GM12878 (cell line): ENCODE results near the gene MEX3C. TPM values are rescaled to one million over a fixed set of nuclear protein-coding genes. Genes with fewer than 3 reads are reported as not detected.

Source experiments
- CBX3 ChIP-seq: fragments of 200-600 bp; sonication (generic); IDR thresholded peaks from 2 replicates; pipeline ENCODE4 v1.6.1; 2016; ENCODE audit warnings: low read depth, borderline replicate concordance
- GABPA ChIP-seq: IDR thresholded peaks from 2 replicates; pipeline ENCODE4 v1.6.1; 2014; ENCODE audit warnings: antibody characterized with exemption, low read depth, mild to moderate bottlenecking, inconsistent platforms
- IRF4 ChIP-seq: IDR thresholded peaks from 2 replicates; pipeline ENCODE4 v1.6.1; 2011; ENCODE audit warnings: low read depth, low read length
- MTA3 ChIP-seq: IDR thresholded peaks from 2 replicates; pipeline ENCODE4 v1.6.1; 2012; ENCODE audit warnings: low read length, inconsistent platforms, borderline replicate concordance
- POU2F2 ChIP-seq: IDR thresholded peaks from 3 replicates; pipeline ENCODE4 v1.6.1; 2011; ENCODE audit warnings: low read depth, mild to moderate bottlenecking, low read length, borderline replicate concordance
- SP1 ChIP-seq: IDR thresholded peaks from one replicate; pipeline ENCODE4 v1.6.1; 2011; ENCODE audit warnings: low read depth, low read length
- SPI1 ChIP-seq: IDR thresholded peaks from 2 replicates; pipeline ENCODE4 v1.6.1; 2011; ENCODE audit warnings: low read depth, mild to moderate bottlenecking, low read length, moderate library complexity, borderline replicate concordance; ENCODE audit not compliant: insufficient read depth
- STAT3 ChIP-seq: IDR thresholded peaks from 2 replicates; pipeline ENCODE4 v1.6.1; 2011; ENCODE audit warnings: low read depth, low read length, improper control_type of control experiment
- TBL1XR1 ChIP-seq: IDR thresholded peaks from 2 replicates; pipeline ENCODE4 v1.6.1; 2012; ENCODE audit warnings: low read depth, low read length, improper control_type of control experiment
- TCF12 ChIP-seq: IDR thresholded peaks from 2 replicates; pipeline ENCODE4 v1.6.1; 2011; ENCODE audit warnings: low read depth, mild to moderate bottlenecking, low read length
- YBX1 ChIP-seq: fragments of 450-650 bp; IDR thresholded peaks from 2 replicates; pipeline ENCODE4 v1.6.1; 2016; ENCODE audit warnings: antibody characterized with exemption
- ZNF217 ChIP-seq: fragments of 450-650 bp; IDR thresholded peaks from 2 replicates; pipeline ENCODE4 v1.6.1; 2017; ENCODE audit warnings: antibody characterized with exemption, mild to moderate bottlenecking
- polyA plus RNA-seq, 11 experiments: library from polyadenylated mRNA; depleted of rRNA in 4 of 11; unstranded in 6 of 11; stranded (reverse) in 5 of 11; fragments of >200 nt; fragmentation: Nextera tagmentation in 4 of 11; fragmentation: Illumina TruSeq in 1 of 11; extraction: Ambion mirVana in 4 of 11; extraction: Trizol in 1 of 11; gene quantifications; 1 replicate in 1 of 11; 2 replicates in 10 of 11; pipeline versions ENCODE4 v1.2.1 to v1.2.3, GENCODE V29; 2011 to 2016; ENCODE audit warnings: inconsistent platforms in 2 of 11, missing spikeins in 2 of 11, low read depth in 1 of 11
- total RNA-seq, 4 experiments: library from RNA; depleted of rRNA in 3 of 4; stranded (reverse); fragments of >200 nt in 3 of 4; fragmentation: Illumina TruSeq in 1 of 4; extraction: Trizol in 1 of 4; gene quantifications; 2 replicates each; pipeline versions ENCODE4 v1.2.1 to v1.2.3, GENCODE V29; 2013 to 2021
- TF ChIP-seq, protein P1 (sequence below): fragments of 450-650 bp; IDR thresholded peaks from 2 replicates; pipeline ENCODE4 v1.6.1; 2017; ENCODE audit warnings: mild to moderate bottlenecking
- TF ChIP-seq, protein P2 (sequence below): IDR thresholded peaks from 2 replicates; pipeline ENCODE4 v1.6.1; 2012; ENCODE audit warnings: low read depth, low read length, improper control_type of control experiment

The MEX3C gene
- total and polyA plus RNA-seq, 10 of the 15 experiments (the other 5 are each of a cell fraction or from before 2014, with no cell fraction given), result 6.7 to 48.8 (median 21.3) TPM

DNA sequence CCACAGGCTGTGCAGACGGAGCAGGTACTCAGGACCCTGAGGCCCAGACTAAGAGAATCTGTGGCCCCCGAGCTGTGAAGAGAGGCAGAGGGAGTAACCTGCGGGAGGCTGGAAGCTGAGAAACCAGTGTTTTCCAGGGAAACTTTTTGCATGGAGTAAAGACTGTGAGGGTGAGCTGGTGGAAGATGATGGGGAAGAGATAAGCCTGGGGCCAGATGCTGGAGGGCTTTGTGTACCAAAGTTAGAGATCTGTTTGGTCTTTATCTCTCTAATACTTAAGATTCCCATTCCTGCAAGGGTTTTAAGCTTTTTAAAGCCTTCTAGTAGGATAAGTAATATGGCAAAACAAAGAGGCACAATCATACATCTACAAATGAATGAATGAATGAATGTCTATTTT is 43.7 kb upstream of the MEX3C start (continued):
- TF ChIP-seq, protein P1, sequence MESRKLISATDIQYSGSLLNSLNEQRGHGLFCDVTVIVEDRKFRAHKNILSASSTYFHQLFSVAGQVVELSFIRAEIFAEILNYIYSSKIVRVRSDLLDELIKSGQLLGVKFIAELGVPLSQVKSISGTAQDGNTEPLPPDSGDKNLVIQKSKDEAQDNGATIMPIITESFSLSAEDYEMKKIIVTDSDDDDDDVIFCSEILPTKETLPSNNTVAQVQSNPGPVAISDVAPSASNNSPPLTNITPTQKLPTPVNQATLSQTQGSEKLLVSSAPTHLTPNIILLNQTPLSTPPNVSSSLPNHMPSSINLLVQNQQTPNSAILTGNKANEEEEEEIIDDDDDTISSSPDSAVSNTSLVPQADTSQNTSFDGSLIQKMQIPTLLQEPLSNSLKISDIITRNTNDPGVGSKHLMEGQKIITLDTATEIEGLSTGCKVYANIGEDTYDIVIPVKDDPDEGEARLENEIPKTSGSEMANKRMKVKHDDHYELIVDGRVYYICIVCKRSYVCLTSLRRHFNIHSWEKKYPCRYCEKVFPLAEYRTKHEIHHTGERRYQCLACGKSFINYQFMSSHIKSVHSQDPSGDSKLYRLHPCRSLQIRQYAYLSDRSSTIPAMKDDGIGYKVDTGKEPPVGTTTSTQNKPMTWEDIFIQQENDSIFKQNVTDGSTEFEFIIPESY, result no peak
- no peak for TF ChIP-seq IRF4
- TF ChIP-seq SPI1, result no peak
- no peak for TF ChIP-seq YBX1
- TF ChIP-seq SP1, result no peak
- TF ChIP-seq POU2F2, result no peak
- TF ChIP-seq, protein P2, sequence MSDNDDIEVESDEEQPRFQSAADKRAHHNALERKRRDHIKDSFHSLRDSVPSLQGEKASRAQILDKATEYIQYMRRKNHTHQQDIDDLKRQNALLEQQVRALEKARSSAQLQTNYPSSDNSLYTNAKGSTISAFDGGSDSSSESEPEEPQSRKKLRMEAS, result no peak
- no peak for TF ChIP-seq TCF12
- no peak for TF ChIP-seq CBX3
- no peak for TF ChIP-seq ZNF217
- no peak for TF ChIP-seq MTA3
- no peak for TF ChIP-seq TBL1XR1
- TF ChIP-seq STAT3, result no peak
- no peak for TF ChIP-seq GABPA
